Sigmoid colon (tissue), 4 donors: ENCODE measurements around the gene ACRBP.

ENCODE experiments used
- CTCF ChIP-seq, 4 experiments: fragments of 450-650 bp in 3 of 4; fragments of 200-600 bp in 1 of 4; IDR thresholded peaks; one replicate each; pipeline ENCODE4 v1.5.1; 2016 to 2019; ENCODE audit warnings: antibody characterized with exemption in 4 of 4, mild to moderate bottlenecking in 3 of 4, moderate library complexity in 2 of 4
- POLR2A ChIP-seq, 2 donors: fragments of 450-650 bp; IDR thresholded peaks; one replicate each; pipeline ENCODE4 v1.6.1; 2016; ENCODE audit warnings: antibody characterized with exemption in 2 of 2, mild to moderate bottlenecking in 2 of 2, moderate library complexity in 2 of 2
- POLR2AphosphoS5 ChIP-seq, 4 donors: sonication (generic); formaldehyde crosslinking; IDR thresholded peaks; one replicate each; pipeline ENCODE4 v1.6.1; 2017; ENCODE audit warnings: antibody characterized with exemption in 4 of 4

DNA sequence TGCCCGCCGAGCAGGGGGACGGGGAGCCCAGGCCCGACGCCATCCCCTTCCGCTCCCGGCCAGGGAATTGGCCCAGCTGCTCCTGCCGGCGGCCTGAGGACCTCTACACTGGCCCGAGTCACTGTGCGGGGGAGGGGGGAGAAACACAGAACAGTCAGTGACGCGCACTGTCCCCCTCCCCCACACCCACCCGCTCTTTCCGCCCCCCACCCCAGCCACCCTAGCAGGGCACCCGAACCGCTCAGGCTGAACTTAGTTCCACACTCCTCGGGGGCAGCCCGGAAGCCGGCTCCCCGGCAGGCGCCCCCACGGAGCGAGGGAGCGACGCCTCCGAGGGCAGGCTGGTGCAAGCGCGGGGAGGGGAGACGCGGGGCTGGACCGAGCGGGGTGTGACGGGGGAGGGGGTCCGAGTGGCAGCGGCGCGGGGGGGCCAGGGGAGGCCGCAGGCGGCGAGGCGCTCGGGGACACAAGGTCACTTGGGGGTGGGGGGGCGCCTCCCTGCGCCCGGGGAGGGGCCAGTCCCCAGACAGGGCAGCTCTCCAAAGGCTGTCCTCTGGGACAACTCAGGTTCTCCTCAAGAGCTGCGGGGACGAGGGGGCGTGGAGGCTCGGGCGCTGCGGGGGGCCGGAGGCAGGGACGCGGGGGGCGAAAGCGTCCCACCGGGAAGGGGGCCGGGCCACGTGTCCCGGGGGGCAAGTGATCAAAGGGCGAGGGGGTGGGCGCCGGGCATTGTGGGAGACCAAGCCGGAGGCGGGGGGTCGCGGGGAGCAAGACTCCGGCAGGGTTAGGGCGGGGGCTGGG is 40.7 kb downstream of the ACRBP start:
- TF ChIP-seq CTCF (IDR thresholded peaks at IDR 0.05) (no peak), POLR2AphosphoS5 (IDR thresholded peaks at IDR 0.05) (peak in 3 of 4 donors; percentile 47 to 73 (median 59)), POLR2A (IDR thresholded peaks at IDR 0.05) (no peak)
